ENCODE results near the gene ORC3. TPM values are rescaled to one million over a fixed set of nuclear protein-coding genes. Genes with fewer than 3 reads are reported as not detected.

The ORC3 gene
- total RNA-seq, 6 donors from 2014 or later: 10.3 to 27.2 (median 17.2) TPM

GRCh38 chr6:87663434-87663833, 73.5 kb downstream of the ORC3 start:
- TF ChIP-seq, protein P1, sequence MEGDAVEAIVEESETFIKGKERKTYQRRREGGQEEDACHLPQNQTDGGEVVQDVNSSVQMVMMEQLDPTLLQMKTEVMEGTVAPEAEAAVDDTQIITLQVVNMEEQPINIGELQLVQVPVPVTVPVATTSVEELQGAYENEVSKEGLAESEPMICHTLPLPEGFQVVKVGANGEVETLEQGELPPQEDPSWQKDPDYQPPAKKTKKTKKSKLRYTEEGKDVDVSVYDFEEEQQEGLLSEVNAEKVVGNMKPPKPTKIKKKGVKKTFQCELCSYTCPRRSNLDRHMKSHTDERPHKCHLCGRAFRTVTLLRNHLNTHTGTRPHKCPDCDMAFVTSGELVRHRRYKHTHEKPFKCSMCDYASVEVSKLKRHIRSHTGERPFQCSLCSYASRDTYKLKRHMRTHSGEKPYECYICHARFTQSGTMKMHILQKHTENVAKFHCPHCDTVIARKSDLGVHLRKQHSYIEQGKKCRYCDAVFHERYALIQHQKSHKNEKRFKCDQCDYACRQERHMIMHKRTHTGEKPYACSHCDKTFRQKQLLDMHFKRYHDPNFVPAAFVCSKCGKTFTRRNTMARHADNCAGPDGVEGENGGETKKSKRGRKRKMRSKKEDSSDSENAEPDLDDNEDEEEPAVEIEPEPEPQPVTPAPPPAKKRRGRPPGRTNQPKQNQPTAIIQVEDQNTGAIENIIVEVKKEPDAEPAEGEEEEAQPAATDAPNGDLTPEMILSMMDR (IDR thresholded peaks at IDR 0.05): no peak
- TF ChIP-seq POLR2AphosphoS5 (IDR thresholded peaks at IDR 0.05) (no peak), EP300 (IDR thresholded peaks at IDR 0.05) (no peak), POLR2A (IDR thresholded peaks at IDR 0.05) (no peak)

GRCh38 chr6:87664921-87665485, 75.1 kb downstream of the ORC3 start:
- Histone ChIP-seq H3K36me3 (peaks cover 0 to 12% (median 0%) of the 10 kb centered on the region in 4 donors), H3K4me3 (no peak overlapping the region), H3K9me3 (no peaks in the 10 kb centered on the region), H3K27me3 (no peaks in the 10 kb centered on the region), H3K4me1 (no peaks in the 10 kb centered on the region), H3K27ac (no peak overlapping the region)
- TF ChIP-seq POLR2AphosphoS5 (IDR thresholded peaks at IDR 0.05) (no peak), EP300 (IDR thresholded peaks at IDR 0.05) (no peak), POLR2A (IDR thresholded peaks at IDR 0.05) (no peak)
- TF ChIP-seq, protein P1 (IDR thresholded peaks at IDR 0.05): no peak
- no peak for DNase-seq
- no peak for ATAC-seq (ENCODE audit: low FRiP score in 2 of 2)

More at GRCh38 chr6:87663434-87663833, 73.5 kb downstream of the ORC3 start:
- 59 to 60% methylated on average over 2 of the region's 2 CpGs for WGBS, 2 donors
- Histone ChIP-seq H3K27ac (no peak overlapping the region), H3K4me3 (no peak overlapping the region), H3K4me1 (no peaks in the 10 kb centered on the region), H3K27me3 (no peaks in the 10 kb centered on the region), H3K9me3 (no peaks in the 10 kb centered on the region), H3K36me3 (peaks cover 0 to 8% (median 0%) of the 10 kb centered on the region in 4 donors)
- no peak for DNase-seq
- ATAC-seq (ENCODE audit: low FRiP score in 2 of 2): no peak

DNA sequence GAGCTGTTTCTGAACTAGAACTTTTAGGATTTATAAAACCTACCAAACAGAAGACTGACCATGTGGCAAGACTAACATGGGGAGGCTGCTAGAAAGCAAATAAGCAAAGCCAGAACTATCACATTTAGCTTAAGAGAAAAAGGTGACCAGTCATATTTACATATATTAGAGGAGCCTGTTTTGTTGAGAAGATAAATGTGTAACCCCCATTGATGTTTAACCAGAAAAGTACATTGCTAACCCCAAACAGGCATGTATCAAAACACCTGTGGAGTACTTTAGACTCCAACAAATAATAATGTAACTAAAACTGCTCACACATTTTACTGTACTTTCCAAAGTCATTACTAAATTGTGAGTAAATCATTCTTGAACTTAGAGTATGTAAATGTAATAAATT, 77.1 kb downstream of the ORC3 start:
- ATAC-seq (ENCODE audit: low FRiP score in 2 of 2): no peak
- H3K27ac ChIP-seq: no peak overlapping the region
- peaks cover 0 to 9% (median 2%) of the 10 kb centered on the region in 4 donors for H3K4me1 ChIP-seq

DNA sequence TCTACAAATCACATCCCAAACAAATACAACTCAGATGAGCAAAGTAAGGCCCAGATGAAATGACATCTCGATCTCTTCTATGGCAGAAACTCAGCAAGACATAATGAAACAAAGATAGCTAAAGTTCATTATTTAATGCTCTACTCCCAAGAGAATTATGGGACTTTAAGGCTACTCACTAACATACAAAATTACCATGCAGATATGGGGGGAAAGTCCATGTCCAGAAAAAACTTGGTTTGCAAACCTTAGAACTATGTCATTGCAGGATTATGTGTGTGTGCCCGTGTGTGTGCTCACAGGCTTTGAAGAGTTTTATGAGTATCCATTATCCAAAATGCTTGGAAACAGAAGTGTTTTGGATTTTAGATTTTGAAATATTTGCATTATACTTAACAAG, 78.1 kb downstream of the ORC3 start:
- H3K4me3 ChIP-seq: no peak overlapping the region
- peaks cover 0 to 15% (median 3%) of the 10 kb centered on the region in 4 donors for H3K36me3 ChIP-seq
- WGBS, 2 donors: 77 to 78% methylated on average over 2 of the region's 2 CpGs
- ATAC-seq (ENCODE audit: low FRiP score in 2 of 2) (no peak), DNase-seq (no peak)
- no peak overlapping the region for H3K27ac ChIP-seq
- TF ChIP-seq POLR2AphosphoS5 (IDR thresholded peaks at IDR 0.05) (no peak), EP300 (IDR thresholded peaks at IDR 0.05) (no peak), POLR2A (IDR thresholded peaks at IDR 0.05) (no peak)
- TF ChIP-seq, protein P1 (IDR thresholded peaks at IDR 0.05): no peak
- H3K27me3 ChIP-seq: no peaks in the 10 kb centered on the region
- no peaks in the 10 kb centered on the region for H3K9me3 ChIP-seq
- H3K4me1 ChIP-seq: peaks cover 0 to 13% (median 2%) of the 10 kb centered on the region in 4 donors

More for the DNA sequence above, 77.1 kb downstream of the ORC3 start:
- no peak overlapping the region for H3K4me3 ChIP-seq
- no peaks in the 10 kb centered on the region for H3K27me3 ChIP-seq
- no peaks in the 10 kb centered on the region for H3K9me3 ChIP-seq
- H3K36me3 ChIP-seq: peaks cover 0 to 9% (median 0%) of the 10 kb centered on the region in 4 donors
- TF ChIP-seq POLR2AphosphoS5 (IDR thresholded peaks at IDR 0.05) (no peak), EP300 (IDR thresholded peaks at IDR 0.05) (no peak), POLR2A (IDR thresholded peaks at IDR 0.05) (no peak)
- TF ChIP-seq, protein P1 (IDR thresholded peaks at IDR 0.05): no peak
- no peak for DNase-seq

- WGBS, 2 donors: 72 to 78% methylated on average over 3 of the region's 3 CpGs
- no peak for ATAC-seq (ENCODE audit: low FRiP score in 2 of 2)
These were observed 79.1 kb downstream of the ORC3 start for GRCh38 chr6:87669051-87669450.

More at GRCh38 chr6:87669051-87669450, 79.1 kb downstream of the ORC3 start:
- Histone ChIP-seq H3K4me1 (peaks cover 0 to 13% (median 2%) of the 10 kb centered on the region in 4 donors), H3K27ac (no peak overlapping the region), H3K36me3 (peaks cover 0 to 24% (median 3%) of the 10 kb centered on the region in 4 donors), H3K9me3 (no peaks in the 10 kb centered on the region), H3K4me3 (no peak overlapping the region), H3K27me3 (no peaks in the 10 kb centered on the region)
- TF ChIP-seq POLR2A (IDR thresholded peaks at IDR 0.05): no peak
- no peak for TF ChIP-seq POLR2AphosphoS5 (IDR thresholded peaks at IDR 0.05)
- no peak for TF ChIP-seq EP300 (IDR thresholded peaks at IDR 0.05)
- TF ChIP-seq, protein P1 (IDR thresholded peaks at IDR 0.05): no peak
- no peak for DNase-seq

Measured in upper lobe of left lung (tissue), 6 donors.